HL-60 (cell line): ENCODE measurements around the gene RNF223.

Experiments used
- DNase-seq, 2 experiments: peaks; one replicate each; pipeline ENCODE4 v3.0.0-alpha.2; 2010 to 2020; ENCODE audit warnings: low read depth in 1 of 2, low spot score in 1 of 2
- H3K27ac ChIP-seq: fragments of 250-450 bp; sonication (Bioruptor Pico); replicated peaks from 2 replicates; pipeline ENCODE4 v1.5.1; 2020; ENCODE audit warnings: mild to moderate bottlenecking, moderate library complexity
- H3K27me3 ChIP-seq: fragments of 250-450 bp; sonication (Bioruptor Pico); 2 replicates; pipeline ENCODE4 v1.5.1; 2021; ENCODE audit warnings: mild to moderate bottlenecking, moderate library complexity; ENCODE audit not compliant: insufficient read depth, poor library complexity, severe bottlenecking
- H3K4me3 ChIP-seq: replicated peaks from 2 replicates; pipeline ENCODE4 v1.5.1; 2011; ENCODE audit warnings: mild to moderate bottlenecking, control low read depth, low read length; ENCODE audit not compliant: insufficient read depth
- CTCF ChIP-seq: IDR thresholded peaks from one replicate; pipeline ENCODE4 v1.5.1; 2011; ENCODE audit warnings: low read length, control low read depth, inconsistent platforms; ENCODE audit not compliant: insufficient read depth
- GABPA ChIP-seq: IDR thresholded peaks from 2 replicates; pipeline ENCODE4 v1.6.1; 2012; ENCODE audit warnings: low read depth
- POLR2AphosphoS5 ChIP-seq: IDR thresholded peaks from 2 replicates; pipeline ENCODE4 v1.6.1; 2012; ENCODE audit warnings: low read depth
- REST ChIP-seq: IDR thresholded peaks from 2 replicates; pipeline ENCODE4 v1.6.1; 2012; ENCODE audit warnings: low read depth; ENCODE audit not compliant: insufficient replicate concordance
- SPI1 ChIP-seq: IDR thresholded peaks from 2 replicates; pipeline ENCODE4 v1.6.1; 2012; ENCODE audit warnings: low read depth, mild to moderate bottlenecking, borderline replicate concordance

Gene RNF223

GRCh38 chr1:1046243-1046642 lies 27.9 kb downstream of the RNF223 start:
- Histone ChIP-seq H3K27me3 (no peaks in the 10 kb centered on the region), H3K27ac (no peak overlapping the region), H3K4me3 (no peak overlapping the region)
- no peak for DNase-seq
- no peak for TF ChIP-seq POLR2AphosphoS5
- TF ChIP-seq GABPA = no peak
- no peak for TF ChIP-seq SPI1
- no peak for TF ChIP-seq REST
- no peak for TF ChIP-seq CTCF

- peaks cover 5% of the 10 kb centered on the region for H3K27me3 ChIP-seq
- no peak for TF ChIP-seq SPI1
- TF ChIP-seq POLR2AphosphoS5 = no peak
- no peak for TF ChIP-seq GABPA
- TF ChIP-seq REST = no peak
- H3K4me3 ChIP-seq = no peak overlapping the region
- H3K27ac ChIP-seq = no peak overlapping the region
- no peak for DNase-seq
These were observed 29.0 kb downstream of the RNF223 start for GRCh38 chr1:1045129-1045528.

GRCh38 chr1:1044455-1045078 lies 29.5 kb downstream of the RNF223 start:
- TF ChIP-seq GABPA (no peak), CTCF (no peak), REST (no peak), POLR2AphosphoS5 (no peak), SPI1 (no peak)
- no peak overlapping the region for H3K4me3 ChIP-seq
- DNase-seq = no peak
- no peak overlapping the region for H3K27ac ChIP-seq
- peaks cover 10% of the 10 kb centered on the region for H3K27me3 ChIP-seq
